Right forelimb (tissue), 1 donor: ENCODE results near the gene OR4C46.
"Not testable (repeated sequence)": the region's sequence is repeated elsewhere in the genome, so short reads cannot be mapped to it uniquely, and the experiment has no call there.

Experiments
- DNase-seq: peaks from one replicate; pipeline ENCODE4 v3.0.0-alpha.2; 2018

Gene OR4C46

GRCh38 chr11:54603898-54604297 lies at the start of gene OR4C46:
Gene OR4C46 (minus strand): TSS chr11:54603998. CDS start chr11:54603998, 0 bp downstream.
- DNase-seq, result no peak

GRCh38 chr11:54645606-54646005 lies 41.8 kb upstream of the OR4C46 start:
- not testable (repeated sequence) for DNase-seq

- not testable (repeated sequence) for DNase-seq
Observed at GRCh38 chr11:54561439-54561838, 42.4 kb downstream of the OR4C46 start.

DNA sequence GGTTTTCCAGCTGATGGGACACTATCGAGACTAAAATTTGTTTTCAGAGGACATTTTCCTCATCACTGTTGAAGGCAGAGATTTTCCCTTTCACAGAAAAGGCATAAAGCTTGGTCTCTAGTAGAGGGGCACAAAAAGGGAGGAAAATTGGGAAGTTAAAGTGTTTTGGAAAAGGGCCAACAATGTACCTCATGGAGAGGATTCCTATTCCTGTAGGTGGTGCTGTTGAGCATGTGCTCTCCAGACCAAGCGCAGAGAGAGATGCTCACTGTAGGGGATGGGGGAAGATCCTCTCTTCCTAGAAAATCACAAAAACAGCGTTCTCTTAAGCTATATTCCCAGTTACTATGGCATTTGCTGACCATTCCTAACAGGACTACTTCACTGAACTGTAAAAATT lies 44.9 kb downstream of the OR4C46 start:
- no peak for DNase-seq

GRCh38 chr11:54558407-54558806 lies 45.4 kb downstream of the OR4C46 start:
- no peak for DNase-seq
